Uterus (tissue), 2 donors: ENCODE measurements around the gene GNG12.

Experiments
- CTCF ChIP-seq, 4 experiments: fragments of 200-600 bp in 2 of 4; fragments of 450-650 bp in 2 of 4; sonication (generic) in 2 of 4; IDR thresholded peaks; one replicate each; pipeline ENCODE4 v1.5.1; 2016 to 2019; ENCODE audit warnings: antibody characterized with exemption in 4 of 4, mild to moderate bottlenecking in 2 of 4, moderate library complexity in 1 of 4
- POLR2A ChIP-seq, 2 donors: fragments of 450-650 bp; IDR thresholded peaks; one replicate each; pipeline ENCODE4 v1.6.1; 2016; ENCODE audit warnings: antibody characterized with exemption in 2 of 2, mild to moderate bottlenecking in 1 of 2, moderate library complexity in 1 of 2

DNA sequence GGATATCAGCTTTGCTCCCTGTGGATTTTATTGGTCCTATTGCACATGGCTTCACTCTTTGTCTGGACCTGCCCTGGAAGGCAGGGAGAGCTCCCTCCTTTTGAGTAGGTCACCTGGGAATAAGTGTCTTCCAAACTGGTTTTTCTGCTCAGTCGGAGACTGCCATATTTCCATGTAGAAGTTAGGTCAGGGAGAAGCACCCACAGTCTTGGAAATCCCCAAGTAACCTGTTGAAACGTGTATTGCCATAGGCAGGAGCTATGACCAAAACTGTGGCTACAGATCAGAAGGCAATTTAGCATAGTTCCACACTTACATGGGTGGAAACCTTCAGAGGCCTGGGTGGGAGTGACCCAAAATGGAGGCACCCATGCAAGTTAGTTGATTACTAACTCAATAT lies 3.5 kb upstream of the GNG12 start:
- TF ChIP-seq CTCF (IDR thresholded peaks at IDR 0.05) (no peak), POLR2A (IDR thresholded peaks at IDR 0.05) (no peak)
